ENCODE data around the gene KPNA5.

DNA sequence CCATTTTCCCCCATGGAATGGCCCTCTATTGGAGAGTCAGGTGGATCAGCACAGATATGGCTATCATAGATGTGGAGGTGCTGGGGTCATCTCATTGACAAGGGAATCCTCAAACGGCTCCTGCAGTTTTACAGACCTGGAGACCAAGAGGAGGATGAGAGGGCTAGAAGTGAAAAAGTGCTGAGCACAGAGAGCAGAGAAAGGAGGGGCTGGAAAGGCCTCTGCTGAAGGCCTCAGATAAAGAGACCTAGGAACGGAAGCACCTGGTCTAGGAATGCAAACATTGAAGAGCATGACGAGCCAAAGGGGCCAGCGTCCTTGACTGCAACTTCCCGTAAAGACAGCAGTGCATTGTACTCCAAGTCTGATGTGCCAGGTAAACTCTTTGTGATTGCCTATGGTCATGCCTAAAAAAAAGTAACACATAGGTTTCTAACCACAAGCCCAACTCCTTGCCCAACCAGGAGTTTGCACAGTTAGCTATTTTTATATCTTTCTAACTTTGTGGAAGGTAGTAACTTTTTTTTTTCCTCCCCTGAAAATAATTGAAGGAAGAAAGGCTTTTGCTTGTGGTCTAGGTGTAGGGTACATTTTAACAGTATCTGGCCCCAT lies 49.5 kb upstream of the KPNA5 start:
- TF ChIP-seq, protein P1, sequence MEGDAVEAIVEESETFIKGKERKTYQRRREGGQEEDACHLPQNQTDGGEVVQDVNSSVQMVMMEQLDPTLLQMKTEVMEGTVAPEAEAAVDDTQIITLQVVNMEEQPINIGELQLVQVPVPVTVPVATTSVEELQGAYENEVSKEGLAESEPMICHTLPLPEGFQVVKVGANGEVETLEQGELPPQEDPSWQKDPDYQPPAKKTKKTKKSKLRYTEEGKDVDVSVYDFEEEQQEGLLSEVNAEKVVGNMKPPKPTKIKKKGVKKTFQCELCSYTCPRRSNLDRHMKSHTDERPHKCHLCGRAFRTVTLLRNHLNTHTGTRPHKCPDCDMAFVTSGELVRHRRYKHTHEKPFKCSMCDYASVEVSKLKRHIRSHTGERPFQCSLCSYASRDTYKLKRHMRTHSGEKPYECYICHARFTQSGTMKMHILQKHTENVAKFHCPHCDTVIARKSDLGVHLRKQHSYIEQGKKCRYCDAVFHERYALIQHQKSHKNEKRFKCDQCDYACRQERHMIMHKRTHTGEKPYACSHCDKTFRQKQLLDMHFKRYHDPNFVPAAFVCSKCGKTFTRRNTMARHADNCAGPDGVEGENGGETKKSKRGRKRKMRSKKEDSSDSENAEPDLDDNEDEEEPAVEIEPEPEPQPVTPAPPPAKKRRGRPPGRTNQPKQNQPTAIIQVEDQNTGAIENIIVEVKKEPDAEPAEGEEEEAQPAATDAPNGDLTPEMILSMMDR (IDR thresholded peaks at IDR 0.05 in 8 of 11, conservative IDR thresholded peaks at IDR 0.05 in 3 of 11): no peak
- no peak for TF ChIP-seq POLR2A (IDR thresholded peaks at IDR 0.05)
